ENCODE measurements around the gene PHF23.
A peak's percentile ranks its signal among the peaks of the same experiment; 100 is the strongest.

The PHF23 gene

DNA sequence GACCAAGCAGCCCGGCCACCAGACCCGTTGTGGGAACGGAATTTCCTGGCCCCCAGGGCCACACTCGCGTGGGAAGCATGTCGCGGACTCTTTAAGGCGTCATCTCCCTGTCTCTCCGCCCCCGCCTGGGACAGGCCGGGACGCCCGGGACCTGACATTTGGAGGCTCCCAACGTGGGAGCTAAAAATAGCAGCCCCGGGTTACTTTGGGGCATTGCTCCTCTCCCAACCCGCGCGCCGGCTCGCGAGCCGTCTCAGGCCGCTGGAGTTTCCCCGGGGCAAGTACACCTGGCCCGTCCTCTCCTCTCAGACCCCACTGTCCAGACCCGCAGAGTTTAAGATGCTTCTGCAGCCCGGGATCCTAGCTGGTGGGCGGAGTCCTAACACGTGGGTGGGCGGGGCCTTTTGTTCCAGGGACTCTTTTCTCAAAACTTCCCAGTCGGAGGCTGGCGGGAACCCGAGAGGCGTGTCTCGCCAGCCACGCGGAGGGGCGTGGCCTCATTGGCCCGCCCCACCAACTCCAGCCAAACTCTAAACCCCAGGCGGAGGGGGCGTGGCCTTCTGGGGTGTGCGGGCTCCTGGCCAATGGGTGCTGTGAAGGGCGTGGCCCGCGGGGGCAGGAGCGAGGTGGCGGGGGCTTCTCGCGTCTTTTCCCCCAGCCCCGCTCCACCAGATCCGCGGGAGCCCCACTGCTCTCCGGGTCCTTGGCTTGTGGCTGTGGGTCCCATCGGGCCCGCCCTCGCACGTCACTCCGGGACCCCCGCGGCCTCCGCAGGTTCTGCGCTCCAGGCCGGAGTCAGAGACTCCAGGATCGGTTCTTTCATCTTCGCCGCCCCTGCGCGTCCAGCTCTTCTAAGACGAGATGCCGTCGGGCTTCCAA is 42.1 kb upstream of the PHF23 start, which contains the start of gene SLC2A4:
SLC2A4 (plus strand) TSS at position 645 of the 879 bp plus-strand sequence; CDS start at position 862, 217 bp downstream.
- peak within 1 kb of the TSS; percentile 55 for H3K4me3 ChIP-seq (ENCODE audit: control insufficient read depth, low read depth, low read length)
- TF ChIP-seq, protein P1, sequence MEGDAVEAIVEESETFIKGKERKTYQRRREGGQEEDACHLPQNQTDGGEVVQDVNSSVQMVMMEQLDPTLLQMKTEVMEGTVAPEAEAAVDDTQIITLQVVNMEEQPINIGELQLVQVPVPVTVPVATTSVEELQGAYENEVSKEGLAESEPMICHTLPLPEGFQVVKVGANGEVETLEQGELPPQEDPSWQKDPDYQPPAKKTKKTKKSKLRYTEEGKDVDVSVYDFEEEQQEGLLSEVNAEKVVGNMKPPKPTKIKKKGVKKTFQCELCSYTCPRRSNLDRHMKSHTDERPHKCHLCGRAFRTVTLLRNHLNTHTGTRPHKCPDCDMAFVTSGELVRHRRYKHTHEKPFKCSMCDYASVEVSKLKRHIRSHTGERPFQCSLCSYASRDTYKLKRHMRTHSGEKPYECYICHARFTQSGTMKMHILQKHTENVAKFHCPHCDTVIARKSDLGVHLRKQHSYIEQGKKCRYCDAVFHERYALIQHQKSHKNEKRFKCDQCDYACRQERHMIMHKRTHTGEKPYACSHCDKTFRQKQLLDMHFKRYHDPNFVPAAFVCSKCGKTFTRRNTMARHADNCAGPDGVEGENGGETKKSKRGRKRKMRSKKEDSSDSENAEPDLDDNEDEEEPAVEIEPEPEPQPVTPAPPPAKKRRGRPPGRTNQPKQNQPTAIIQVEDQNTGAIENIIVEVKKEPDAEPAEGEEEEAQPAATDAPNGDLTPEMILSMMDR (IDR thresholded peaks at IDR 0.05; ENCODE audit: control insufficient read depth, insufficient read depth, low read depth, low read length, missing control alignments) = no peak
- peak; percentile 56 for DNase-seq (ENCODE audit: low read depth)

DNA sequence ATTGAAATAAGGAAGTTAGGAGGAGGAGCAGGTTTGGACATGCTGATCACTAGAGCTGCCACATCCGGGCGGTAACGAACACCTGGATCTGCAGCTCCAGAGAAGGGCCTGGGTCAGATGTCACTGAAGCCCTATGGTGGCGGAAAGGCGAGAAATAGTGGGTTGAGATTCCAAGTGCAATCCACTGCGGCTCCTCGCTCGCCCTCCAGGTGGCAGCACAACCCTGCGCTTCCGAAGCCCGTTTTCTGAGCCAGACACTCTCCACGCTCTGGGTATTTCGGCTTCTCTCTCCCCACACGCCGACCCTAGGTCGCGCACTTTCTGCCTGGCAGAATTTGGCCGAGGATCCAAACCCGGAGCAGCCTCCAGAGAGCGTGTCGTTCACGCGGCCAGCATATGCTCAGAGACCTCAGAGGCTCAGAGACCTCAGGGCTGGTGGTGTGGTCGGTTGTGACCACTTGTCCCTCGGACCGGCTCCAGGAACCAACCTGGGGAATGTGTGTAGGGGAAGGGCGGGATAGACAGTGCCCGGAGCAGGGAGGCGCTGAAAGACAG is 41.3 kb upstream of the PHF23 start:
- peak overlapping the region; percentile 55 for H3K4me3 ChIP-seq (ENCODE audit: control insufficient read depth, low read depth, low read length)
- DNase-seq (ENCODE audit: low read depth) = peak; percentile 17
- TF ChIP-seq, protein P1 (IDR thresholded peaks at IDR 0.05; ENCODE audit: control insufficient read depth, insufficient read depth, low read depth, low read length, missing control alignments) = peak; percentile 91

DNA sequence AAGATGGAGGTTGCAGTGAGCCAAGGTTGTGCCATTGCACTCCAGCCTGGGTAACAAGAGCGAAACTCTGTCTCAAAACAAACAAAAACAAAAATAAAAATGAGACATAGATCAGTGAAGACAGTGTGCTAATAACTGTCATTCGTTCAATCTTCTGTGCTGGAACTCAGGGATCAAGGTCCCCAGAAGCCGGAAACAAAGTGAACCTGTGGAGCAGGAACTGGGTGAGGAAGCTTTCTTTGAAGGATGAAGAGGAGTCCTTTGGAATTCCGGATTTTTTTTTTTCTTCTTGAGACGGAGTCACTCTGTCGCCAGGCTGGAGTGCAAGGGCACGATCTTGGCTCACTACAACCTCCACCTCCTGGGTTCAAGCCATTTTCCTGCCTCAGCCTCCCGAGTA is 40.2 kb upstream of the PHF23 start:
- H3K4me3 ChIP-seq (ENCODE audit: control insufficient read depth, low read depth, low read length) = no peak overlapping the region
- TF ChIP-seq, protein P1 (IDR thresholded peaks at IDR 0.05; ENCODE audit: control insufficient read depth, insufficient read depth, low read depth, low read length, missing control alignments) = no peak
- DNase-seq (ENCODE audit: low read depth) = no peak

DNA sequence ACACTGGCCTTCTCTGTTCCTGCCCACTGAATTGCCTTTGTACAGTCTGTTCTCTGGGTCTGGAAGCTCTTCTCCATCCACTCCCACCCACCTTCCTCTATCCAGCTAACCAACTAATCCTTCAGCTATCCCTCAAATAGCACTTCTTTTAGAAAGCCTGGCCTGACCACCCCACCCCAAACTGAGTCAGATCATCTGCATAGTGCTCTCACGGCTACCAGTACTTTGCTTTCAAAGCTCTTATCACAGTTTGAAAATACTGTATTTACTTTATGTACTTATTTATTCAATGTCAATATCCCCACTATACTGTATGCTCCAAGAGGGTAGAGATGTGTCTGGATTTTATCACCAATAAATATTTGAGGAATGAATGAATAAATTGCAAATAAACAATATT is 27.5 kb upstream of the PHF23 start:
- TF ChIP-seq, protein P1 (IDR thresholded peaks at IDR 0.05; ENCODE audit: control insufficient read depth, insufficient read depth, low read depth, low read length, missing control alignments) = no peak
- DNase-seq (ENCODE audit: low read depth) = no peak
- no peak overlapping the region for H3K4me3 ChIP-seq (ENCODE audit: control insufficient read depth, low read depth, low read length)

DNA sequence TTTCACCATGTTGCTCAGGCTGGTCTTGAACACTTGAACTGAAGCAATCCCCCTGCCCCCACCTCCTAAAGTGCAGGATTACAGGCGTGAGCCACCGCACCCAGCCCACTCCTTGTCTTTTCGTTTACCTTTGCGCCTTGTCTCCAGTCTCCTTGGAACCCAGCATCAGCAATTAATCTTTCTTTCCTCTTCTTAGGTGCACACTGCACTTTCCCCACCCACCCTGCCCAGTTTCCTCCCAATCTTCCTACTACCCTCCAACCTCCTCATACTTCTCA is 24.5 kb upstream of the PHF23 start:
- DNase-seq (ENCODE audit: low read depth) = no peak
- TF ChIP-seq, protein P1 (IDR thresholded peaks at IDR 0.05; ENCODE audit: control insufficient read depth, insufficient read depth, low read depth, low read length, missing control alignments) = no peak
- H3K4me3 ChIP-seq (ENCODE audit: control insufficient read depth, low read depth, low read length) = no peak overlapping the region

DNA sequence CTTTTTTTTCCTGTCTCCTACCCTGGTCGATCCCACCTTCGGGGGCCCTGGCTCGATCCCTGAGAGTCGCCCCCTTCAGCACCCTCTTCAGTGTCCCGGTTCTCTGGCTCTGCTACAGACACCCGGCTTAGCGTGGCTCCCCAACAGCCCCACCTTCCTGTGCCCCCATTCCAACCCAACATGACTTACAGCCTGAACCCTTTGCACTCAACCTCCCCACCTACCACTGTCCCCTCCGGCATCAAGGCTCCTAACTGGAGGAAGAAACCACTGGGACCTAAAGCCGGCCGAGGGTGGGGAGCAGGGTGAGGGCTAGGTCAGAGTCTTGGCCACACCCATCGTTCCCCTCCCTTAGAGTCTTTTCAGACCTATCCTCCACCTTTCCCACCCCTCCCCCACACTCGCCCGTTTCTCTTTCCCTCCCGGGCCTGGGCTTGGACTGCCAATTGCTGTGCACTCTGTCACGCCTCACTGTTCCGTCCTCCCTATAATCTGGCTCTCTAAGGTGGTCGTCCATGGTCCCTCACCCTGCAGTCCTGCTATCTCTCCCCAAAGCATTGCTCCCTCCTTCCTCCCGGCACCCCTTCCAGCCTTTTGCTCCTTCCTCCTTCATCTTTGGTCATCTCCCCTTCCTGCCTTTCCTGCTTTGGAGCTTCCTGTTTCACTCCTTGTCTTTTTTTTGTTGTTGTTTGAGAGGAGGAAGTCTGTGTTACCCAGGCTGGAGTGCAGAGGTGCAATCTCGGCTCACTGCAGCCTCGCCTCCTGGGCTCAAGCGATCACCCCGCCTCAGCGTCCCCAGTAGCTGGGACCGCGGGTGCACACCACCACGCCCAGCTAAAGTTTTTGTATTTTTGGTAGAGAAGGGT is 23.9 kb upstream of the PHF23 start:
- DNase-seq (ENCODE audit: low read depth) = no peak
- TF ChIP-seq, protein P1 (IDR thresholded peaks at IDR 0.05; ENCODE audit: control insufficient read depth, insufficient read depth, low read depth, low read length, missing control alignments) = no peak
- no peak overlapping the region for H3K4me3 ChIP-seq (ENCODE audit: control insufficient read depth, low read depth, low read length)

All from AG09309 (cell line).